Gastroesophageal sphincter (tissue), 3 donors: ENCODE data around the gene RPS6KL1.

Experiments
- CTCF ChIP-seq, 4 experiments: fragments of 200-600 bp in 2 of 4; fragments of 450-650 bp in 2 of 4; sonication (generic) in 1 of 4; IDR thresholded peaks; one replicate each; pipeline ENCODE4 v1.5.1; 2017 to 2019; ENCODE audit warnings: antibody characterized with exemption in 4 of 4, mild to moderate bottlenecking in 2 of 4, moderate library complexity in 2 of 4
- EP300 ChIP-seq: sonication (generic); formaldehyde crosslinking; IDR thresholded peaks from one replicate; pipeline ENCODE4 v1.6.1; 2017; ENCODE audit warnings: antibody characterized with exemption, mild to moderate bottlenecking
- POLR2A ChIP-seq, 2 donors: fragments of 450-650 bp; IDR thresholded peaks; one replicate each; pipeline ENCODE4 v1.6.1; 2017; ENCODE audit warnings: antibody characterized with exemption in 2 of 2, mild to moderate bottlenecking in 2 of 2, moderate library complexity in 1 of 2

GRCh38 chr14:74952697-74953484 lies 29.8 kb upstream of the RPS6KL1 start:
- TF ChIP-seq CTCF (IDR thresholded peaks at IDR 0.05) (no peak), POLR2A (IDR thresholded peaks at IDR 0.05) (no peak), EP300 (no peak)
